Epithelial cell of proximal tubule (primary cell): ENCODE results near the gene SCRG1. TPM values are rescaled to one million over a fixed set of nuclear protein-coding genes. Genes with fewer than 3 reads are reported as not detected.

Experiments
- DNase-seq: peaks from one replicate; pipeline ENCODE4 v3.0.0-alpha.2; 2011; ENCODE audit warnings: low read depth
- H3K4me3 ChIP-seq: 2 replicates; pipeline ENCODE4 v1.5.1; 2011; ENCODE audit warnings: low read depth, mild to moderate bottlenecking, low read length
- CTCF ChIP-seq: conservative IDR thresholded peaks from 2 replicates; pipeline ENCODE4 v1.5.1; 2012; ENCODE audit warnings: low read depth, mild to moderate bottlenecking, low read length
- total RNA-seq: library from RNA; depleted of rRNA; stranded (reverse); fragments of >200 nt; gene quantifications from 2 replicates; pipeline ENCODE4 v1.2.3, GENCODE V29; 2015

Gene SCRG1
- total RNA-seq, 1 donor from 2014 or later: not detected

GRCh38 chr4:173403051-173403450 is 4.1 kb upstream of the SCRG1 start:
- H3K4me3 ChIP-seq: no peak overlapping the region
- no peak for TF ChIP-seq CTCF
- no peak for DNase-seq

GRCh38 chr4:173401063-173401462 is 2.1 kb upstream of the SCRG1 start:
- H3K4me3 ChIP-seq: no peak overlapping the region

GRCh38 chr4:173398220-173398619 is 696 bp downstream of the SCRG1 start:
- no peak for TF ChIP-seq CTCF
- no peak for DNase-seq
- no peak overlapping the region for H3K4me3 ChIP-seq

More at GRCh38 chr4:173401063-173401462, 2.1 kb upstream of the SCRG1 start:
- no peak for DNase-seq
- TF ChIP-seq CTCF: no peak

- H3K4me3 ChIP-seq: no peak overlapping the region
- no peak for TF ChIP-seq CTCF
These were observed 1.3 kb downstream of the SCRG1 start for GRCh38 chr4:173397604-173398003.

GRCh38 chr4:173391701-173392100 is 7.2 kb downstream of the SCRG1 start:
- H3K4me3 ChIP-seq: no peak overlapping the region
- no peak for DNase-seq
- TF ChIP-seq CTCF: no peak

More at GRCh38 chr4:173397604-173398003, 1.3 kb downstream of the SCRG1 start:
- no peak for DNase-seq

GRCh38 chr4:173386751-173387150 is 12.2 kb downstream of the SCRG1 start:
- no peak for TF ChIP-seq CTCF
- no peak overlapping the region for H3K4me3 ChIP-seq
- no peak for DNase-seq

- TF ChIP-seq CTCF: no peak
- no peak overlapping the region for H3K4me3 ChIP-seq
- DNase-seq: no peak
These were observed 16.6 kb downstream of the SCRG1 start for GRCh38 chr4:173382349-173382748.
